A549 (cell line): ENCODE data around the gene PCDHGA9.

Experiments used
- CHD4 ChIP-seq: fragments of 200-600 bp; sonication (generic); IDR thresholded peaks from 2 replicates; pipeline ENCODE4 v1.6.1; 2016; ENCODE audit warnings: antibody characterized with exemption, mild to moderate bottlenecking, borderline replicate concordance
- RAD21 ChIP-seq, 2 experiments: fragments of >200 bp in 1 of 2; sonication (Bioruptor Twin) in 1 of 2; formaldehyde crosslinking in 1 of 2; IDR thresholded peaks in 1 of 2; conservative IDR thresholded peaks in 1 of 2; 2 replicates in 1 of 2; 3 replicates in 1 of 2; pipeline ENCODE4 v1.6.1; 2012 to 2018; ENCODE audit warnings: inconsistent platforms in 1 of 2
- TF ChIP-seq, protein P1 (sequence below): fragments of >200 bp; sonication (Bioruptor Twin); formaldehyde crosslinking; IDR thresholded peaks from 3 replicates; pipeline ENCODE4 v1.5.1; 2016

DNA sequence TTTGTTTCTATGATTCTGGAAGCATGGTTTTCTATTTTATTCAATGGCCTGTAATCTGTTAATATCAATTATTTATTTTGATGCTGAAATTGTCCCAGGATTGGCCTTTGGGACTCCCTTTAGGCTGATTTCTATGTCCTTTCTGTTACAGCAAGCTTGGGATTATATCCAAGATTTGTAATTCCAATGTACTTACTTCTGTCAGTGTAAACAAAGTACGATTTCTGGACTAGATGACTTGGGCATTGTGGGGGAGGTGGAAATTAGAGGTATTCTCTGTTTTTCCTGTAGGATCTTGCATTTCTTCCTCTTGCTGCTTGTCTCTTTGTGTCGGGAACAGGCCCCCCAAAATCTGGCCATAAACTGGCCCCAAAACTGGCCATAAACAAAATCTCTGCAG, 31.4 kb downstream of the PCDHGA9 start:
- TF ChIP-seq, protein P1, sequence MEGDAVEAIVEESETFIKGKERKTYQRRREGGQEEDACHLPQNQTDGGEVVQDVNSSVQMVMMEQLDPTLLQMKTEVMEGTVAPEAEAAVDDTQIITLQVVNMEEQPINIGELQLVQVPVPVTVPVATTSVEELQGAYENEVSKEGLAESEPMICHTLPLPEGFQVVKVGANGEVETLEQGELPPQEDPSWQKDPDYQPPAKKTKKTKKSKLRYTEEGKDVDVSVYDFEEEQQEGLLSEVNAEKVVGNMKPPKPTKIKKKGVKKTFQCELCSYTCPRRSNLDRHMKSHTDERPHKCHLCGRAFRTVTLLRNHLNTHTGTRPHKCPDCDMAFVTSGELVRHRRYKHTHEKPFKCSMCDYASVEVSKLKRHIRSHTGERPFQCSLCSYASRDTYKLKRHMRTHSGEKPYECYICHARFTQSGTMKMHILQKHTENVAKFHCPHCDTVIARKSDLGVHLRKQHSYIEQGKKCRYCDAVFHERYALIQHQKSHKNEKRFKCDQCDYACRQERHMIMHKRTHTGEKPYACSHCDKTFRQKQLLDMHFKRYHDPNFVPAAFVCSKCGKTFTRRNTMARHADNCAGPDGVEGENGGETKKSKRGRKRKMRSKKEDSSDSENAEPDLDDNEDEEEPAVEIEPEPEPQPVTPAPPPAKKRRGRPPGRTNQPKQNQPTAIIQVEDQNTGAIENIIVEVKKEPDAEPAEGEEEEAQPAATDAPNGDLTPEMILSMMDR = no peak
- TF ChIP-seq CHD4 (no peak), RAD21 (conservative IDR thresholded peaks at IDR 0.05 in 1 of 2, IDR thresholded peaks at IDR 0.05 in 1 of 2) (no peak)
